Right ventricle myocardium inferior (tissue), 1 donor: Measurements from ENCODE around the gene PLXNA2. TPM values are rescaled to one million over a fixed set of nuclear protein-coding genes. Genes with fewer than 3 reads are reported as not detected.

Experiments
- ATAC-seq: fragments of 200-7000 bp; cut with Tn5 transposase; one replicate; pipeline ENCODE4 v1.9.1; 2020; ENCODE audit warnings: mild to moderate bottlenecking, moderate library complexity
- DNase-seq: peaks from one replicate; pipeline ENCODE4 v3.0.0; 2021; ENCODE audit errors: missing footprints
- intact Hi-C: fragments of 100-400 bp; cut with DNase I; formaldehyde crosslinking; loops from one replicate; pipeline ENCODE4 v1.11.0; 2022
- total RNA-seq: library from RNA; stranded (reverse); fragmentation: NEBNext Ultra II Directional; extraction: Animal tissue kit (Norgen Biotek cat#: 25700); gene quantifications from one replicate; pipeline ENCODE4 v1.2.1, GENCODE V29; 2021
- donor health status: DM: no; HTN: yes; CAD: no; lungs with severe emphysema.

The PLXNA2 gene
- total RNA-seq, 1 donor from 2014 or later: 15.3 TPM

GRCh38 chr1:208160259-208160819, 83.8 kb downstream of the PLXNA2 start:
- no peak for DNase-seq
- ATAC-seq: no peak
- intact Hi-C loops: loop anchor here (5.0 kb wide), 1 partner anchor 67 kb away; no protein-coding TSS in a partner anchor

GRCh38 chr1:208159555-208160258, 84.5 kb downstream of the PLXNA2 start:
- DNase-seq: no peak
- intact Hi-C loops: loop anchor here (5.0 kb wide), 1 partner anchor 68 kb away; no protein-coding TSS in a partner anchor
- ATAC-seq: peak; percentile 18

- intact Hi-C loops: no loop called here
- ATAC-seq (no peak), DNase-seq (no peak)
These were observed 85.3 kb downstream of the PLXNA2 start for GRCh38 chr1:208158640-208159554.

- DNase-seq (no peak), ATAC-seq (peak; percentile 34)
- intact Hi-C loops: no loop called here
These were observed 86.4 kb downstream of the PLXNA2 start for GRCh38 chr1:208157769-208158168.

- DNase-seq: no peak
- ATAC-seq: no peak
- intact Hi-C loops: no loop called here
These were observed 87.4 kb downstream of the PLXNA2 start for GRCh38 chr1:208156741-208157140.

GRCh38 chr1:208156310-208156709, 87.9 kb downstream of the PLXNA2 start:
- DNase-seq (no peak), ATAC-seq (no peak)
- intact Hi-C loops: no loop called here

- no peak for DNase-seq
- intact Hi-C loops: loop anchor here (5.0 kb wide), 1 partner anchor 87 kb away; the partner anchor contains the start of gene PLXNA2
- ATAC-seq: no peak
These were observed 89.2 kb downstream of the PLXNA2 start for GRCh38 chr1:208154679-208155642.

GRCh38 chr1:208154040-208154439, 90.1 kb downstream of the PLXNA2 start:
- intact Hi-C loops: loop anchor here (5.0 kb wide), 1 partner anchor 88 kb away; the partner anchor contains the start of gene PLXNA2
- no peak for ATAC-seq
- no peak for DNase-seq

GRCh38 chr1:208153386-208153785, 90.8 kb downstream of the PLXNA2 start:
- intact Hi-C loops: loop anchor here (5.0 kb wide), 1 partner anchor 89 kb away; the partner anchor contains the start of gene PLXNA2

GRCh38 chr1:208151728-208152598, 92.2 kb downstream of the PLXNA2 start:
- intact Hi-C loops: loop anchor here (5.0 kb wide), 1 partner anchor 90 kb away; the partner anchor contains the start of gene PLXNA2
- no peak for ATAC-seq
- DNase-seq: no peak

More at GRCh38 chr1:208153386-208153785, 90.8 kb downstream of the PLXNA2 start:
- ATAC-seq (no peak), DNase-seq (no peak)

- ATAC-seq: no peak
- intact Hi-C loops: loop anchor here (5.0 kb wide), 1 partner anchor 91 kb away; the partner anchor contains the start of gene PLXNA2
- DNase-seq: no peak
These were observed 93.2 kb downstream of the PLXNA2 start for GRCh38 chr1:208150833-208151458.

GRCh38 chr1:208149776-208150514, 94.2 kb downstream of the PLXNA2 start:
- intact Hi-C loops: loop anchor here (5.0 kb wide), 1 partner anchor 92 kb away; the partner anchor contains the start of gene PLXNA2
- DNase-seq: no peak
- peak; percentile 70 for ATAC-seq

- intact Hi-C loops: no loop called here
- no peak for ATAC-seq
- no peak for DNase-seq
These were observed 95.0 kb downstream of the PLXNA2 start for GRCh38 chr1:208149213-208149612.

GRCh38 chr1:208148380-208148779, 95.8 kb downstream of the PLXNA2 start:
- ATAC-seq: no peak
- intact Hi-C loops: no loop called here
- DNase-seq: no peak

GRCh38 chr1:208146650-208147049, 97.5 kb downstream of the PLXNA2 start:
- no peak for ATAC-seq
- DNase-seq: no peak
- intact Hi-C loops: no loop called here

- intact Hi-C loops: no loop called here
- no peak for ATAC-seq
- no peak for DNase-seq
These were observed 99.0 kb downstream of the PLXNA2 start for GRCh38 chr1:208145167-208145566.
